ENCODE results near the gene SHISA5. TPM values are rescaled to one million over a fixed set of nuclear protein-coding genes. Genes with fewer than 3 reads are reported as not detected.

SHISA5 gene
- total and polyA plus RNA-seq, 4 donors, result 40.7 to 104 (median 75.8) TPM

GRCh38 chr3:48435223-48435595 is 68.8 kb downstream of the SHISA5 start:
- H3K27me3 ChIP-seq (ENCODE audit: control insufficient read depth in 4 of 4, insufficient read depth in 4 of 4, low read length in 3 of 4), result no peaks in the 10 kb centered on the region
- H3K4me1 ChIP-seq (ENCODE audit: control insufficient read depth in 4 of 4, insufficient read depth in 4 of 4, low read length in 3 of 4), result peaks cover 10 to 42% (median 25%) of the 10 kb centered on the region in 4 donors
- no peak for DNase-seq (ENCODE audit: low spot score)
- TF ChIP-seq CTCF (IDR thresholded peaks at IDR 0.05; ENCODE audit: low read depth, low read length, missing input control) (no peak), HNF4A (conservative IDR thresholded peaks at IDR 0.05) (no peak), SP1 (IDR thresholded peaks at IDR 0.05) (no peak), FOXA1 (IDR thresholded peaks at IDR 0.05) (no peak), JUND (IDR thresholded peaks at IDR 0.05) (no peak), GABPA (IDR thresholded peaks at IDR 0.05 in 1 of 2, conservative IDR thresholded peaks at IDR 0.05 in 1 of 2) (no peak), FOXA2 (IDR thresholded peaks at IDR 0.05) (no peak), ZBTB33 (IDR thresholded peaks at IDR 0.05) (no peak)
- H3K36me3 ChIP-seq (ENCODE audit: control insufficient read depth in 4 of 4, insufficient read depth in 3 of 4, low read depth in 1 of 4, low read length in 3 of 4), result peaks cover 0 to 7% (median 0%) of the 10 kb centered on the region in 4 donors
- H3K9ac ChIP-seq (ENCODE audit: low read depth in 1 of 2, low read length in 2 of 2), result no peak overlapping the region
- no peak overlapping the region for H3K4me3 ChIP-seq (ENCODE audit: low read depth in 1 of 3, low read length in 3 of 3)
- H3K9me3 ChIP-seq (ENCODE audit: control insufficient read depth in 4 of 4, low read length in 3 of 4), result no peaks in the 10 kb centered on the region
- H3K27ac ChIP-seq (ENCODE audit: low read depth in 1 of 2, low read length in 2 of 2), result no peak overlapping the region
- 93% methylated on average over 4 of the region's 4 CpGs for WGBS

- Histone ChIP-seq H3K4me1 (ENCODE audit: control insufficient read depth in 4 of 4, insufficient read depth in 4 of 4, low read length in 3 of 4) (peaks cover 10 to 44% (median 25%) of the 10 kb centered on the region in 4 donors), H3K36me3 (ENCODE audit: control insufficient read depth in 4 of 4, insufficient read depth in 3 of 4, low read depth in 1 of 4, low read length in 3 of 4) (peaks cover 0 to 7% (median 0%) of the 10 kb centered on the region in 4 donors), H3K9ac (ENCODE audit: low read depth in 1 of 2, low read length in 2 of 2) (no peak overlapping the region), H3K27me3 (ENCODE audit: control insufficient read depth in 4 of 4, insufficient read depth in 4 of 4, low read length in 3 of 4) (no peaks in the 10 kb centered on the region), H3K4me3 (ENCODE audit: low read depth in 1 of 3, low read length in 3 of 3) (no peak overlapping the region), H3K27ac (ENCODE audit: low read depth in 1 of 2, low read length in 2 of 2) (no peak overlapping the region), H3K9me3 (ENCODE audit: control insufficient read depth in 4 of 4, low read length in 3 of 4) (no peaks in the 10 kb centered on the region)
- TF ChIP-seq YY1 (IDR thresholded peaks at IDR 0.05) (no peak), REST (IDR thresholded peaks at IDR 0.05) (no peak), NR2F2 (IDR thresholded peaks at IDR 0.05) (no peak), FOXA1 (IDR thresholded peaks at IDR 0.05) (no peak), GABPA (IDR thresholded peaks at IDR 0.05 in 1 of 2, conservative IDR thresholded peaks at IDR 0.05 in 1 of 2) (no peak), TAF1 (conservative IDR thresholded peaks at IDR 0.05) (no peak), SP1 (IDR thresholded peaks at IDR 0.05) (no peak), HNF4A (conservative IDR thresholded peaks at IDR 0.05) (no peak), MAX (IDR thresholded peaks at IDR 0.05) (no peak), ZBTB33 (IDR thresholded peaks at IDR 0.05) (no peak)
- 71% methylated on average over 15 of the region's 15 CpGs for WGBS
- DNase-seq (ENCODE audit: low spot score), result no peak
These were observed 69.3 kb downstream of the SHISA5 start for GRCh38 chr3:48434591-48435222.
